SK-N-MC (cell line): ENCODE results near the gene ACER2.

ENCODE experiments used
- EZH2 ChIP-seq: fragments of 200-600 bp; sonication (generic); IDR thresholded peaks from one replicate; pipeline ENCODE4 v1.6.1; 2017; ENCODE audit warnings: antibody characterized with exemption
- POLR2AphosphoS5 ChIP-seq: IDR thresholded peaks from 2 replicates; pipeline ENCODE4 v1.6.1; 2012; ENCODE audit warnings: mild to moderate bottlenecking, low read depth, low read length, borderline replicate concordance

- TF ChIP-seq POLR2AphosphoS5 (no peak), EZH2 (no peak)
Measured at GRCh38 chr9:19385786-19386501, 22.9 kb upstream of the ACER2 start.
